ENCODE measurements around the gene MDFIC2.

The MDFIC2 gene

GRCh38 chr3:70177881-70178645, 134.4 kb downstream of the MDFIC2 start:
- DNase-seq: no peak

DNA sequence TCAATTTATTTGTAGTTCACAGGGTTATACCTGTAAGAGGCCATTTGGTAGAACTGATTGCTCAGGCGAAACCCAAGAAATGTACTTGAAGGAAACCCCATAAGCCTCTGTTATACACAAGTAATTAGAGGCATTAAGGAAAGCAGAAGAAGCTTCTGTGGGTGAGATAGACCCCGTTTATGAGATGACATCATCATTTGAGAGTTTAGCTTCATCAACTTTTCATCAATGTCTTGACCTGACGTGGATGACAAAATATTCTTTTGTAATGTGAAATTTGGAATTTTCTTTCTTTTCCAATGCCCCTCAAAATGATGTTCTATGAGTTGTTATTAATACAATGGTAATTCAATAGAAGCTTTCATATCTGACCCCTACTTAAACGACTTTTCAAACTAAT, 136.2 kb downstream of the MDFIC2 start:
- no peak for DNase-seq

- no peak for DNase-seq
Measured at GRCh38 chr3:70156808-70157207, 155.6 kb downstream of the MDFIC2 start.

DNA sequence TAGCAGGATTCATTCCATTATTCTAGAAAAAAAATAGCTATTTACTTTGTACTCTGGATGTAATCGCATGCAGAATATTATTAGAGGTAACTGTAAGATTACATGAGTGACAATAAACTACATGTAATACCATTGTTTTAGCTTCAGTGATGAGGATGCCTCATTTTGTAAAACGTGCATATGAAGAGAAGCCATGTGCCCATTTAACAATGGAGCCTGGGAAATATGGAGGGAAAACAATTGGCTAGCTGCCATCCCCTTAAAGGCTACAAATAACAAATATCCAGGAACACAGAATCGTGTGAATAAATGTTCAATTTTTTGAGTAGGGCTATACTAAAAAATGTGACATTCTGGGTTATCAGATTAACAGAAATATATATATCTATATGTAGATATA, 161.8 kb downstream of the MDFIC2 start:
- no peak for DNase-seq

GRCh38 chr3:70149714-70150400, 162.6 kb downstream of the MDFIC2 start:
- no peak for DNase-seq
